Activated naive CD4-positive, alpha-beta T cell treated with anti-CD3 and anti-CD28 coated beads, Interleukin-2, amount 50 U/mL, for 24 hours (primary cell): Measurements from ENCODE around the gene CLIC3.
A peak's percentile ranks its signal among the peaks of the same experiment; 100 is the strongest.

Source experiments
- H3K27ac Mint-ChIP-seq: one replicate; pipeline ENCODE4 v1.8.0; 2021; ENCODE audit warnings: mild to moderate bottlenecking, mixed read lengths
- H3K27me3 Mint-ChIP-seq: one replicate; pipeline ENCODE4 v1.8.0; 2021; ENCODE audit warnings: mixed read lengths
- H3K36me3 Mint-ChIP-seq: one replicate; pipeline ENCODE4 v1.8.0; 2021; ENCODE audit warnings: mixed read lengths
- H3K4me1 Mint-ChIP-seq: one replicate; pipeline ENCODE4 v1.8.0; 2021; ENCODE audit warnings: mixed read lengths
- H3K4me3 Mint-ChIP-seq: one replicate; pipeline ENCODE4 v1.8.0; 2021; ENCODE audit warnings: mild to moderate bottlenecking, mixed read lengths
- H3K9me3 Mint-ChIP-seq: one replicate; pipeline ENCODE4 v1.8.0; 2021; ENCODE audit warnings: mixed read lengths

CLIC3 gene

DNA sequence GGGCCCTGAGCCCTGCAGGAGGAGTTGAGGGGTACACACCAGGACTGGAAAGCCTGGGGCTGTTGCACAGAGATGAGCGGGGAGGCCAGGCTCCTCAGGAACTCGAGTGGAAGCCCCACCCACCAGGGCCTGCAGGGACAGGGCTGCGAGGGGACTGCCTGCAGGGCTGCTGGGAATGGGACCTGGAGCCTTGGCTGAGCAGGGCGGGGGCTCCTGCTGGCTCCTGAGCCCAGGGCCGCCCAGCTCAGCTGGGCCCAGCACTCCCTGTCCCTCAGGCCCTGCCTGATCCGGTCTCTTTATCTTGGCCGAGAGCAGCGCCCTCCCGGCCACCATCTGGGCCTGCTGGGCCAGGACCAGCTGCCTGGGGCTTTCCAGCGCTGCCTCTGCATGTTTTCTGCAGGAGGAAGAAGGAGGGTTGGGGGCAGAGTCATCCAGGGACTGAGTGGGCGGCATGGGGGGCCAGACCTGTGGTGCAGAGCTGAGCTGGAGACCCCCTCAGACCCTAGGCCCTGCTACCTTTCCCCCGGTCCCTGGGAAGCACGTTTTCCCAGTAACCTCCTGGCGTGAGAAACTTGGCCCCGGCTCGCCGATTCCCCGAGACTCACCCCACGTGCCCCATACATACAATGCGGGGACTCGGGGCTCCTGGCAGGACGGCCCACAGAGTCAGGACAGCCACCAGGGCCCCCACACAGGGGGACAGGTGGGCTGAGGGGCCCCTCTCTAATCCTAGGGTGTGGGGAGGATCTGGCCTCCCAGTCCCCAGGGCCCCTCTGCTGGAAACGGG, 34.9 kb downstream of the CLIC3 start:
- no peaks in the 10 kb centered on the region for H3K27me3 Mint-ChIP-seq
- H3K4me3 Mint-ChIP-seq, result no peak overlapping the region
- H3K36me3 Mint-ChIP-seq, result peaks cover 2% of the 10 kb centered on the region
- H3K27ac Mint-ChIP-seq, result no peak overlapping the region
- peaks cover 4% of the 10 kb centered on the region for H3K9me3 Mint-ChIP-seq
- H3K4me1 Mint-ChIP-seq, result peaks cover 22% of the 10 kb centered on the region

DNA sequence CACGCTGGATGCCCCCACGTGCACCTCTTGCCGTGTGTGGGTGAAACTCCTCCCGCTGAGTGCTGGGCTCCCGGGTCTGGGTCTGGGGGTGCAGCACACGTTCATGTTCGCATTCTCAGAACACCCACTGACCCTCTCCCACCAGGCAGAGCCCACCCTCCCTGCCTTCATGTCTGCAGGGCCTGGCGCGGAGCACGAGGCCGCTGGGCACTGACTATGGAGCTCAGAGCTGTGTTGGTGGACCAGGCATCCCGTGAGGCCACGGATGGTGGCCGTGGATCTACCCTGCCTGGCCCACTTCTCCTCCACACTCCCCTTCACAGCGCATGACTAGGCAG, 35.5 kb downstream of the CLIC3 start:
- peaks cover 5% of the 10 kb centered on the region for H3K9me3 Mint-ChIP-seq
- peaks cover 2% of the 10 kb centered on the region for H3K36me3 Mint-ChIP-seq
- no peak overlapping the region for H3K27ac Mint-ChIP-seq
- no peak overlapping the region for H3K4me3 Mint-ChIP-seq
- H3K27me3 Mint-ChIP-seq, result no peaks in the 10 kb centered on the region
- H3K4me1 Mint-ChIP-seq, result peaks cover 16% of the 10 kb centered on the region

DNA sequence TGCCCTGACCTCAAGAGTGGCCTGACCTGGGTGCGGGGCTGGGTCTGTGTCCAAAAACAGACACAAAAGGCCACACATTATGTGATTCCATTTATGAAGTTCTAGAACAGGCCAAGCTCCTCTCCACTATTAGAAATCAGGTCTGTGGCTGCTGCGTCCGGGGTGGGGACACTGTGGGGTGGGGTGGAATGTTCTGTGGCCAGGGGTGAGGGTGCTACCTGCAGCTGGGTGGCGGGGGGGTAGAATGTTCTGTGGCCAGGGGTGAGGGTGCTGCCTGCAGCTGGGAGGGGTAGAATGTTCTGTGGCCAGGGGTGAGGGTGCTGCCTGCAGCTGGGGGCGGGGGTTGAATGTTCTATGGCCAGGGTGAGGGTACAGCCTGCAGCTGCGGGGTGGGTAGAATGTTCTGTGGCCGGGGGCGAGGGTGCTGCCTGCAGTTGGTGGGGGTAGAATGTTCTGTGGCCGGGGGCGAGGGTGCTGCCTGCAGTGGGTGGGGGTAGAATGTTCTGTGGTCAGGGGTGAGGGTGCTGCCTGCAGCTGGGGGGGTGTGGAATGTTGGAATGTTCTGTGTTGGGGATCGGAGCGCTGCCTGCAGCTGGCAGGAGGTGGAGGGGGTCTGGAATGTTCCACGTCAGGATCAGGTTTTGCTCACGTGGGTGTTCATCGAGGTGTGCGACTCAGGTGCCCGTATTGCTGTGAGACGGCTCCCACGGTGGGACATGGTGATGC, 36.0 kb downstream of the CLIC3 start:
- Mint-ChIP-seq H3K4me1 (peaks cover 11% of the 10 kb centered on the region), H3K36me3 (peaks cover 2% of the 10 kb centered on the region), H3K9me3 (peaks cover 5% of the 10 kb centered on the region), H3K27ac (peak overlapping the region; percentile 17), H3K4me3 (no peak overlapping the region), H3K27me3 (no peaks in the 10 kb centered on the region)

DNA sequence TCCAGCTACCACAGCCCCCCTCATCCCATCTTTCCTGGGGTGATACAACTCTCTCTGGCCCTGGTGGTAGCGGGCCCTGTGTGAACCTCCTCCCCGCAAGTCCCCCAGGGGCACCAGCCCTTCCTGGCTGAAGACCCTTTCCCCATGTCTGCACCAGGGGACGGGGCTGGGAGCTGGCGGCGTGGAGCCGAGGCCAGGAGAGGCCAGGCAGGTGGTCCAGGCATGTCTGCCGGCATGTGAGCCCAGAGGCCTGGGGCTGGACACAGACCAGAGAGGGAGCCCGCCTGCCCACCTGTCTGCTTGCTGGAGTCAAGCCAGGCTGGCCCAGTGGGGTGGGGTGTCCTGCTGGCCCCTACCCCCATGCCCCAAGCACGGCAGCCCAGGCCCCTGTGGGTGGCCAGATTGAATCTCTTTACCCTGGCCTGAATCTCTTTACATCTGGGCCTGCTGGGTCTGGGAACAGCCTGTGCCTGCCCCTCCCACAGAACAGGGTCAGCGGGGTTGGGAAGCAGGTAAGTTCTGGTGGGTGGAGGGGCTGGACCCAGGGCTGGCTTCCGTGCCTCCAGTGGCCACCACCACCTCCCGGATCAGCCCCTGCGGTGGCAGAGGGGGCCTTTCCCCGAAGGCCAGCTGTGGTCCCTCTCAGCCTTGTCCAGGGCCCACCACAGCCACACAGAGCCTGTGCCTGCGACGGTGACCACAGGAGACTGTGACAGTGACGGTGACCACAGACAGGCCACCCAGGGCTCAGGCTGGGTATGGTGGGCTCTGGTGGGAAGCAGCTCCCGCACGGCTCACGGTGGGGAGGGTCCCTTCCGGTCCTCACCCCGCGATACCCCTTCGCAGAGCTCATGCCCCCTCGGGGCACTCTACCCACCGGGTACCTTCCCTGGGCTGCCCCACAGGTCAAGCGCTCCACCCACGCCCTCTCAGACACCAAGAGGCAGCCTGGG, 37.2 kb downstream of the CLIC3 start:
- Mint-ChIP-seq H3K27me3 (no peaks in the 10 kb centered on the region), H3K9me3 (peaks cover 5% of the 10 kb centered on the region), H3K4me3 (no peak overlapping the region), H3K36me3 (peaks cover 2% of the 10 kb centered on the region), H3K27ac (peak overlapping the region; percentile 30), H3K4me1 (peaks cover 3% of the 10 kb centered on the region)

DNA sequence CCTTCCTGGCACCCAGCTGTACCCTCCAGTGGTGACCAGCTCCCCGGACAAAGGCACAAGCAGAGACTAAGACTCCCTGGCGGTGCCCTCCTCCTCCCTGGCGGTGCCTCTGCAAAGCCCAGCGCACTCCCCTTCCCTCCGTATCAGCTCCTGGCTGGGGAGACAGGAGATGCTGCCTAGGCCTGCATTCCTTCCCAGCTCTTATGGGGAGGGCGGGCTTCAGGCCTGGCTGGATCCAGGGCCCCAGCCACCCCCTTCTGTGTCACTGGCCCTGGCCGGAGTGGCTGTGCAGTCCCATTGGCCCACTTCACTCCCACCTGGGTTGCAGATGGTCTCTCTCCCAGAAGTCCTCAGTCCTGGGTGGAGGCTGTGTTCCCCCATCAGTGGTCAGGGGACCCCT, 37.9 kb downstream of the CLIC3 start:
- no peak overlapping the region for H3K27ac Mint-ChIP-seq
- H3K9me3 Mint-ChIP-seq, result peaks cover 5% of the 10 kb centered on the region
- H3K27me3 Mint-ChIP-seq, result no peaks in the 10 kb centered on the region
- H3K4me1 Mint-ChIP-seq, result peaks cover 3% of the 10 kb centered on the region
- no peak overlapping the region for H3K4me3 Mint-ChIP-seq
- H3K36me3 Mint-ChIP-seq, result peaks cover 2% of the 10 kb centered on the region

DNA sequence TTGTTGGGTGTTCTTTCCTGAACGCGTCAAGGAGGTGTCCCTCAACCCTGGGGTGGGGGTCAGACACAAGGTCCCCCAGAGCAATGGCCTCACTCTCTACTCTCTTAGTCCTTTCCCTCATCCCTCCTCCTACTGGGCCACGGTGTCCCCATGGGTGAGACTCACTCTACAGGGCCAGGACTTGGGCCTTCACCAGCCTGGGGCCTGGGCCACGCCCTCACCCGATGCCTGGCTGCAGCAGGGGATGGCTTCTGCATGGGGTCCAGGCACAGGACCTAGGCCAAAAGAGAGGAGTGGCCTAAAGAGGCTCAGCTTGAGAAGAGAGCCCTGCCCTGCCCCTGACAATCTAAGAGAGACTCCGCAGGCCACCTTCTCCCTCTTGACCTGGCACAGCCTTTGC, 38.5 kb downstream of the CLIC3 start:
- Mint-ChIP-seq H3K4me3 (no peak overlapping the region), H3K27ac (no peak overlapping the region), H3K36me3 (peaks cover 2% of the 10 kb centered on the region), H3K27me3 (no peaks in the 10 kb centered on the region), H3K9me3 (peaks cover 5% of the 10 kb centered on the region), H3K4me1 (peaks cover 3% of the 10 kb centered on the region)

DNA sequence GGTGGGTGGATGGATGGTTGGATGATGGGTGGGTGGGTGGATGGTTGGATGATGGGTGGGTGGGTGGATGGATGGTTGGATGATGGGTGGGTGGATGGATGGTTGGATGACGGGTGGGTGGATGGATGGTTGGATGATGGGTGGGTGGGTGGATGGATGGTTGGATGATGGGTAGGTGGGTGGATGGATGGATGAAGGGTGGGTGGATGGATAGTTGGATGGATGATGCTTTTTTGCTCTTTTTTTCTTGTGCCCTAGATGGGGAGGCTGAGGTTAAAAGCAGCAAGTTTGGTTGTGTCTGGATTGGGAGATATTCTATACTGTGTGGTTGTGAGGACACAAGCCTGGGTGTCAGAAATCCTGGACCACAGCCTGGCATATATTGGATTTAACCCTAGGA, 38.9 kb downstream of the CLIC3 start:
- Mint-ChIP-seq H3K27me3 (no peaks in the 10 kb centered on the region), H3K36me3 (peaks cover 2% of the 10 kb centered on the region), H3K27ac (peak overlapping the region; percentile 55), H3K4me3 (no peak overlapping the region), H3K9me3 (peaks cover 5% of the 10 kb centered on the region), H3K4me1 (peaks cover 3% of the 10 kb centered on the region)

DNA sequence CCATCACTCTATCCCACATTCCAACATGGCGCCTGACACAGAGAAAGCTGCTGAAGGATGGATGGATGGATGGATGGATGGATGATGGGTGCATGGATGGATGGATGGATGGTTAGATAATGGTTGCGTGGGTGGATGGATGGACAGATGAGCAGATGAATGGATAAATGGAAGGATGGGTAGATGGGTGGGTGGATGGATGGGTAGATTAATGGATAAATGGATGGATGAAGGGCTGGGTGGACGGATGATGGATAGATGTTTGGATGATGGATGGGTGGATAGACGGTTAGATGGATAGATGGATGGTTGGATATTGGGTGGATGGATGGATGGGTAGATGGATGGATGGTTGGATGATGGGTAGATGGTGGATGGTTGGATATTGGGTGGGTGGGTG, 39.8 kb downstream of the CLIC3 start:
- Mint-ChIP-seq H3K36me3 (peaks cover 2% of the 10 kb centered on the region), H3K9me3 (peaks cover 5% of the 10 kb centered on the region), H3K4me3 (no peak overlapping the region), H3K4me1 (peaks cover 3% of the 10 kb centered on the region), H3K27ac (peak overlapping the region; percentile 71), H3K27me3 (no peaks in the 10 kb centered on the region)

DNA sequence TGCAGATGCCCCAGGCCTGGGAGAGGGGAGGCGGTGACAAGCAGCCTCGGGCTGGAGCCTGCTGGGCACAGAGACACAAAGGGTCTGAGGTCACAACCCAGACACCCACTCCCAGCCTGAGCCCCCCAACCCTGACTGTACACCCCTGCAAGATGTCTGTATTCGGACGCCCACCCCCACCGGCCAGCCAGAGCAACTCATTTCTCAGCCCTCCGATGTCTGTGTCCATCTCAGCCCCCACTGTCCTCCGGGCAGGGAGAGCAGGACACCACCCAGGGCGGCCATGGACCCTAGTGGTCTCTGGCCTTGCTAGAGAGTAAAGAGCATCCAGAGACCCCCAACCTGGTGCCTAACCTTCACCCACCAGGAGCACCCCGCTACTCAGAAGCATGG, 40.4 kb downstream of the CLIC3 start:
- Mint-ChIP-seq H3K4me1 (peaks cover 3% of the 10 kb centered on the region), H3K9me3 (peaks cover 5% of the 10 kb centered on the region), H3K27ac (no peak overlapping the region), H3K27me3 (no peaks in the 10 kb centered on the region), H3K4me3 (no peak overlapping the region), H3K36me3 (peaks cover 2% of the 10 kb centered on the region)

DNA sequence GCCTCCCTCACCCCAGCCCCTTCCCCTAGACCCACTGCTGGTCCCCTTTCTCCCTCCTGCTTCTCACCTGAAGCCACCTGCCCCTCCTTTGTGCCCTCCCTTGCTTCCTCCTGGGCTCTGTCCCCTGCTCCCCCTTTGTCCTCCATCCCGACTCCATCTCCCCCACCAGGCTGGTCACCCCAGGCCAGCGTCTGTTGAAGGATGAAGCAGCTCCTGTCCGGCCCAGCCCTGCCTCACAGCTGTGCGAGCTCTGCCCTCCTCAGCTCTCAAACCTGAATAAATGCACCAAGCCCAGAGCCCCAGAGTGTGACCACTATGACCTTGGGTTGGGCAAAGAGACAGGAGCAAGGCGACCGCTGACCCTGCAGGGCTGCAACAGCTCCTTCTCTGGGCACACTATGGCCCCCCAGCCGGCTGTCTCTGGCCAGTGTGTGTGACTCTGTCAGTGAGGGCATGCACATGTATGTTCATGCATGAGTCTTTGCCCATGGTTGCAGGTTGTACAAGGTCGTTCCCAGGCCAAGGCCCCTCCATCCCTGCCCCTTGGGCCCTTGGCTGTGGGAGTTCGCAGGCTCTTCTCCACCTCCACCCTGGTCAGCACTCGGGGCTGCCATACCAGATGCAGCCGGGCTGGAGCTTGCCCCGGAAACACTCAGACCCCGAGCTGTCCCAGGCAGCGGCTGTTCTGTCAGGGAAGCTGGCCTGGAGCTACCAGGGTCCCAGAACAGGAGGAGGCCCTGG, 41.0 kb downstream of the CLIC3 start:
- Mint-ChIP-seq H3K4me1 (peaks cover 3% of the 10 kb centered on the region), H3K9me3 (peaks cover 5% of the 10 kb centered on the region), H3K4me3 (no peak overlapping the region), H3K27ac (no peak overlapping the region), H3K36me3 (peaks cover 2% of the 10 kb centered on the region), H3K27me3 (no peaks in the 10 kb centered on the region)

DNA sequence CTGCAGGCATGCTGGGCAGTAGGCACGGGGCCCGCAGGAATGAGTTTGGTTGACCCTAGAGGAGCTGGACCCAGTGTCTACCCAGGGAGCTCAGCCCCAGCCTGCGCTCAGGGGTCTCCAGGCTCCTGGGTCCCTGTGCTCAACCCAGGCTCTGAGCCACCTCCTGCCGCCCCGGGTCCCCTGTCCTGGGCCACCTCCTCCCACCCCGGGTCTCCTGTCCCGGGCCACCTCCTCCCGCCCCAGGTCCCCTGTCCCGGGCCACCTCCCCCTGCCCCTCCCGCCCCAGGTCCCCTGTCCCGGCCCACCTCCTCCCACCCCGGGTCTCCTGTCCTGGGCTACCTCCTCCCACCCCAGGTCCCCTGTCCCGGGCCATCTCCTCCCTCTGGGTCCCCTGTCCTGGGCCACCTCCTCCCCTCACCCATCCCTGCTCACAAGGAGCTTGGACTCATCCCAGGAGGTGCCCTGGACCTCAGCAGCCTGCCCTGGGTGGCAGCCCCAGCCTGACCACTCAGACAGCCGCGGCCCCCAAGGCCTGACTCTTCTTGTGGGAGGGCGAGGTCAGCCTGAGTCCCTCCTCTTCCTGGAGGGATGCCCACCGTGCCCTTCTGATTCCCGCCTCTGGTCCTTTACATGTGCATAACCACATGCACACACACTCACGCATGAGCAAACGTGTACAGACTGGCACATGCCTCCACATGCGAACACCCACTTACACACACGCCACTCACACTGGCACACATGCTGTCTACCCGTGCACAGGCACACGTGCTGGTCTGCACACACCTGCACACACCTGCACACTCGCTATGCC, 41.9 kb downstream of the CLIC3 start:
- peaks cover 5% of the 10 kb centered on the region for H3K9me3 Mint-ChIP-seq
- no peak overlapping the region for H3K27ac Mint-ChIP-seq
- no peak overlapping the region for H3K4me3 Mint-ChIP-seq
- H3K36me3 Mint-ChIP-seq, result peaks cover 2% of the 10 kb centered on the region
- no peaks in the 10 kb centered on the region for H3K27me3 Mint-ChIP-seq
- no peaks in the 10 kb centered on the region for H3K4me1 Mint-ChIP-seq

DNA sequence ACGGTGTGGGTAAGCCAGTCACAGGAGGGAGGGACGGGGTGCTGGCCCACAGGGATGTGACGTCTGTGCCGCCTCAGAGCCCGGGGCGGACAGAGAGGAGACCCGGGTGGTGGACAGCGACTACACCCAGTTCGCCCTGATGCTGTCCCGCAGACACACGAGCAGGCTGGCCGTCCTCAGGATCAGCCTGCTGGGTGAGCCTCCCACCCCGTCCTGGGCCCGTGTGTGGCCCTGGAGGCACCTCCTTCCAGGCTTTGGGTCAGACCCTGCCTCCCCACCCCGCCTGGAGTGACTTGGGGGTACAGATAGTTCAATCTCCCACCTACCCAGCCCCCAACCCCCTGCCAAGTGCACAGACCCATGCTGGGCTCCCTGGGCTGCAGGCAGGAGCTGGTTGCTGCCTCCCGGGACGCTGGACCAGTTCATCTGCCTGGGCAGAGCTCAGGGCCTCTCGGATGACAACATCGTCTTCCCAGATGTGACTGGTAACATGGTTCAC, 42.5 kb downstream of the CLIC3 start:
- Mint-ChIP-seq H3K4me1 (no peaks in the 10 kb centered on the region), H3K27ac (no peak overlapping the region), H3K4me3 (no peak overlapping the region), H3K9me3 (peaks cover 5% of the 10 kb centered on the region), H3K36me3 (peaks cover 2% of the 10 kb centered on the region), H3K27me3 (no peaks in the 10 kb centered on the region)

DNA sequence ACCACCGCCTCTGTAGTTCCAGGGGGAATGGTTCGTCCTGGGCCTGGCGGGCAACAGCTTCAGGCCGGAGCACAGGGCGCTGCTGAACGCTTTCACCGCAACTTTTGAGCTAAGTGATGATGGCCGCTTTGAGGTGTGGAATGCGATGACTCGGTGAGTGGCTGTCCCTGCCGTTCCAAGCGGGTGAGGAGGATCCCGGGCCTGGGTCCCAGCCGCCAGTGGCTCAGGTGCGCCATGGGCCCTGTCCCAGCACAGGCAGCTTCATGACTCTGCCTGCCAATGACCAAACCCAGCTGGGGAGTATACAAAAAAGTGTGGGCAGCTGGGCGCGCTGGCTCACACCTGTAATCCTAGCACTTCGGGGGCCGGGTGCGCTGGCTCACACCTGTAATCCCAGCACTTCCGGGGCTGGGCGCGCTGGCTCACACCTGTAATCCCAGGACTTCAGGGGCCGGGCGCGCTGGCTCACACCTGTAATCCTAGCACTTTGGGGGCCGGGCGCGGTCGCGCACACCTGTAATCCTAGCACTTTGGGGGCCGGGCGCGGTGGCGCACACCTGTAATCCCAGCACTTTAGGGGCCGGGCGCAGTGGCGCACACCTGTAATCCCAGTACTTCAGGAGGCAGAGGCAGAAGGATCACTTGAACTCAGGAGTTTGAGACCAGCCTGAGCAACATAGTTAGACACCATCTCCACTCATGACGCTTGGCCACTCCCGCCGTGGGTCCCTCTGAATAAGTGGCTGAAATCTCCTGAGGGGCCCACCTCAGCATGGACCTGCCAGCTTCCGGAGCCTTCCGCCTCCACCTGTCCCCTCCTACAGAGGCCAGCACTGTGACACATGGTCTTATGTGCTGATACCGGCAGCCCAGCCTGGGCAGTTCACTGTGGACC, 43.2 kb downstream of the CLIC3 start:
- no peaks in the 10 kb centered on the region for H3K4me1 Mint-ChIP-seq
- H3K27me3 Mint-ChIP-seq, result no peaks in the 10 kb centered on the region
- H3K27ac Mint-ChIP-seq, result no peak overlapping the region
- peaks cover 2% of the 10 kb centered on the region for H3K36me3 Mint-ChIP-seq
- no peak overlapping the region for H3K4me3 Mint-ChIP-seq
- peaks cover 5% of the 10 kb centered on the region for H3K9me3 Mint-ChIP-seq
